ENCODE data around the gene MRTFA. TPM values are rescaled to one million over a fixed set of nuclear protein-coding genes. Genes with fewer than 3 reads are reported as not detected.

The MRTFA gene
- total RNA-seq, 2 experiments from 2014 or later: 55.3 to 58.9 TPM

DNA sequence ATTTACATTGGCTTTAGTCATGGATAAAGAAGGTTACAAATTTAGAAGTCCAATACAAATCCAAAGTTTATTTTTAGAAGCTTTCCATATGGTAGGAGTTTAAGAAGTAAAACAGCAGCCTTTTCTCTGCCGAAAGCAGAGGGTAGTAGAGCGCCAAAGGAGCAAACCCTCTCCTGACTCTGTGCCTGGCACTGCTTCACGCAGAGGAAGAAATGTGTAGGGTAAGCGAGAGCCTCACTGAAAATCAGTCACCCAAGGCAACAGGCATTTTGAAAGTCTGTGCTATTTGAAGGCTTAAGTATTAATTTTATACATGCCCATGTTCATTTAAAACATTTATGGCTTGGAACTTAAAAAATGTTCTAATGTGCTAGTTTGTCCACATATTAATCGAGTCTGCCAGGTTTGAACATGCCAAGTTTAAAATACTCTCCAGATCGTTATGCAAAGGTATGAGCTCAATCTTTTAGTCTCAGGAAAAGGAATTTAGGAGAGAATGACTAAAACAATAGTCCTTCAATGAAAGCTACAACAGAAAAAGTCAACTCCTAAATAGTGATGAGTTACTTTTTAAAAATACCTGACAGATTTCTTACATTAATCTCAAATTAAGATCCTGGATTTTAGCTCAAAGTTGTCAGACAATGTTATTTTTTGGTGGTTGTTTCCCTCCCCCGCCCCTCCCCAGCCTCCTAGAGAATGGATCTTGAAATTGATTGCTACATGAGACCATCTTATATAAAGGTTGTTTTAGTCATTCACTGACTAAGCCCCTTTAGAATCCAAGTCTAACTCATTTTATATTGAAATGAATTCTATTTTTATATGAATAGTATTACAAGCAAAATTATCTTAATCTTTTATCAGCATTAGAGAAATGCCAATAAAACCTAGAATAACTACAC lies 38.7 kb downstream of the MRTFA start:
- ChIA-PET POLR2A (no interaction called here), CTCF (interaction anchor here (0.9 kb wide), 1 partner anchor 73 kb away, joined by 3 read pairs; no protein-coding TSS in a partner anchor)
- no peak for DNase-seq
- H3K4me1 Mint-ChIP-seq (ENCODE audit: low read depth): peaks cover 63% of the 10 kb centered on the region
- H3K4me1 ChIP-seq (ENCODE audit: insufficient read depth, low read length): peaks cover 3% of the 10 kb centered on the region
- no peak overlapping the region for H3K4me3 Mint-ChIP-seq
- intact Hi-C loops (cut with DNase I, micrococcal nuclease): loop anchor here in 1 of 2 experiments (10.0 kb wide), 1 partner anchor 53 kb away; no protein-coding TSS in a partner anchor
- H3K27ac Mint-ChIP-seq: no peak overlapping the region
- no peak for ATAC-seq (ENCODE audit: poor library complexity)
- no peak overlapping the region for H3K4me3 ChIP-seq (ENCODE audit: low read length)
- no peaks in the 10 kb centered on the region for H3K27me3 Mint-ChIP-seq
- no peaks in the 10 kb centered on the region for H3K36me3 ChIP-seq (ENCODE audit: insufficient read depth, low read length)
- H3K27ac ChIP-seq (ENCODE audit: low read depth in 1 of 2, low read length in 2 of 2): no peak overlapping the region
- no peak for TF ChIP-seq CTCF (IDR thresholded peaks at IDR 0.05)
- H3K36me3 Mint-ChIP-seq (ENCODE audit: low read depth): no peaks in the 10 kb centered on the region
- H3K9me3 ChIP-seq (ENCODE audit: control insufficient read depth in 1 of 2, insufficient read depth in 1 of 2, low read length in 2 of 2): no peaks in the 10 kb centered on the region
- H3K9me3 Mint-ChIP-seq: no peaks in the 10 kb centered on the region
- H3K27me3 ChIP-seq (ENCODE audit: control insufficient read depth in 1 of 2, insufficient read depth in 2 of 2, low read length in 2 of 2): no peaks in the 10 kb centered on the region

DNA sequence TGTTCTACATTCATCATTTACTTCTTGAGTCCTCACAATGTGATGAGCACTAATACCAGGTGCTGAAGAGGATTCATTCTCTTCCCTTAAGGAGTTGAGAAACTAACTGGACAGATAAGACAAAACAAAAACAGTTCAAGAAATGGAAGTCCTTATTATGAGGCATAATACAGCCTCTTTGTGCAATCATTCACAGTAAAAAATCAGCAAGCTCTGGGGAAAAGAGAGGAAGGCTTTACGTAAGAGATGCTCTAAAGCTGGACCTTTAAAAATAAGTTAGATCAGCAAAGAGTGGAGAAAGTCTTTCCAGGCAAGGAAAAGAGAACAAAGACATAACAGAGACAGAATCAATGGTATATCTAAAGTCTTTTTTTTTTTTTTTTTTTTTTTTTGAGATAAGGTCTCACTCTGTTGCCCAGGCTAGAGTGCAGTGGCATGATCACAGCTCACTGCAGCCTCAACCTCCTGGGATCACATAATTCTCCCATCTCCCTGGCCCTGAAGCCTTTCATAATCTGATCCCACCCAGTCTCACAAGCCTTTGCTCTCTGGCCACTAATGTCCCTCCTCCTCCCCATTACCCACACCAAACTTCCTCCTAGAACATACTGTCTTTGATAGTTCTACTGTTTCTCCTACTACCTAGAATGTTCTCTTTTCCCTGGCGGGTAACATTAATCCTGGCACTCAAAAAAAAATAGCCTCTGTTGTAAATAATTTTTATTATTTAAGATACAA lies 40.9 kb downstream of the MRTFA start:
- Mint-ChIP-seq H3K4me1 (ENCODE audit: low read depth) (peaks cover 55% of the 10 kb centered on the region), H3K4me3 (no peak overlapping the region), H3K27me3 (no peaks in the 10 kb centered on the region), H3K27ac (no peak overlapping the region), H3K9me3 (no peaks in the 10 kb centered on the region), H3K36me3 (ENCODE audit: low read depth) (no peaks in the 10 kb centered on the region)
- TF ChIP-seq CTCF (IDR thresholded peaks at IDR 0.05): no peak
- intact Hi-C loops (cut with DNase I, micrococcal nuclease): loop anchor here in 1 of 2 experiments (10.0 kb wide), 1 partner anchor 51 kb away; no protein-coding TSS in a partner anchor
- POLR2A ChIA-PET: interaction anchor here (0.6 to 1.5 kb wide), 2 partner anchors 10 to 16 kb away, joined by 3 read pairs; no protein-coding TSS in a partner anchor
- H3K36me3 ChIP-seq (ENCODE audit: insufficient read depth, low read length): no peaks in the 10 kb centered on the region
- ATAC-seq (ENCODE audit: poor library complexity): no peak
- no peak overlapping the region for H3K27ac ChIP-seq (ENCODE audit: low read depth in 1 of 2, low read length in 2 of 2)
- H3K27me3 ChIP-seq (ENCODE audit: control insufficient read depth in 1 of 2, insufficient read depth in 2 of 2, low read length in 2 of 2): no peaks in the 10 kb centered on the region
- DNase-seq: no peak
- CTCF ChIA-PET: no interaction called here
- H3K4me3 ChIP-seq (ENCODE audit: low read length): no peak overlapping the region
- H3K9me3 ChIP-seq (ENCODE audit: control insufficient read depth in 1 of 2, insufficient read depth in 1 of 2, low read length in 2 of 2): no peaks in the 10 kb centered on the region
- H3K4me1 ChIP-seq (ENCODE audit: insufficient read depth, low read length): no peaks in the 10 kb centered on the region

GRCh38 chr22:40594924-40595323 lies 41.6 kb downstream of the MRTFA start:
- POLR2A ChIA-PET: interaction anchor here (1.5 kb wide), 1 partner anchor 11 kb away, joined by 3 read pairs; no protein-coding TSS in a partner anchor
- ATAC-seq (ENCODE audit: poor library complexity) (no peak), DNase-seq (no peak)
- no peaks in the 10 kb centered on the region for H3K9me3 ChIP-seq (ENCODE audit: control insufficient read depth in 1 of 2, insufficient read depth in 1 of 2, low read length in 2 of 2)
- H3K36me3 ChIP-seq (ENCODE audit: insufficient read depth, low read length): no peaks in the 10 kb centered on the region
- H3K27ac ChIP-seq (ENCODE audit: low read depth in 1 of 2, low read length in 2 of 2): no peak overlapping the region
- H3K4me1 Mint-ChIP-seq (ENCODE audit: low read depth): peaks cover 50% of the 10 kb centered on the region
- no peaks in the 10 kb centered on the region for H3K9me3 Mint-ChIP-seq
- CTCF ChIA-PET: interaction anchor here (0.6 kb wide), 1 partner anchor 117 kb away, joined by 3 read pairs; no protein-coding TSS in a partner anchor
- no peak overlapping the region for H3K27ac Mint-ChIP-seq
- no peak for TF ChIP-seq CTCF (IDR thresholded peaks at IDR 0.05)
- intact Hi-C loops (cut with DNase I, micrococcal nuclease): loop anchor here in 1 of 2 experiments (10.0 kb wide), 1 partner anchor 50 kb away; no protein-coding TSS in a partner anchor
- H3K4me1 ChIP-seq (ENCODE audit: insufficient read depth, low read length): no peaks in the 10 kb centered on the region
- H3K4me3 ChIP-seq (ENCODE audit: low read length): no peak overlapping the region
- H3K27me3 ChIP-seq (ENCODE audit: control insufficient read depth in 1 of 2, insufficient read depth in 2 of 2, low read length in 2 of 2): no peaks in the 10 kb centered on the region
- peaks cover 3% of the 10 kb centered on the region for H3K36me3 Mint-ChIP-seq (ENCODE audit: low read depth)
- H3K27me3 Mint-ChIP-seq: no peaks in the 10 kb centered on the region
- no peak overlapping the region for H3K4me3 Mint-ChIP-seq

Data from CD4-positive, alpha-beta T cell (primary cell).